Stimulated activated CD4-positive, alpha-beta T cell treated with anti-CD3 and anti-CD28 coated beads, Interleukin-4, amount 100 ng/mL, for 48 hours (primary cell): ENCODE measurements around the gene SPC24.
"Not testable (repeated sequence)": the region's sequence is repeated elsewhere in the genome, so short reads cannot be mapped to it uniquely, and the experiment has no call there.

ENCODE experiments used
- DNase-seq, 2 donors: peaks; one replicate each; pipeline ENCODE4 v3.0.0-alpha.2; 2020; ENCODE audit warnings: low read depth in 2 of 2

Gene SPC24

GRCh38 chr19:11164879-11165406 is 9.4 kb upstream of the SPC24 start:
- DNase-seq, result no peak

GRCh38 chr19:11164296-11164695 is 8.7 kb upstream of the SPC24 start:
- no peak for DNase-seq

GRCh38 chr19:11160440-11160768 is 4.8 kb upstream of the SPC24 start:
- not testable (repeated sequence) for DNase-seq

GRCh38 chr19:11159598-11160439 is 4.2 kb upstream of the SPC24 start:
- no peak for DNase-seq

GRCh38 chr19:11154683-11155047 is 917 bp downstream of the SPC24 start:
- no peak for DNase-seq

GRCh38 chr19:11152318-11153062 is 3.1 kb downstream of the SPC24 start:
- no peak for DNase-seq

GRCh38 chr19:11151181-11151580 is 4.4 kb downstream of the SPC24 start:
- no peak for DNase-seq

GRCh38 chr19:11148001-11148400 is 7.6 kb downstream of the SPC24 start:
- DNase-seq, result no peak

GRCh38 chr19:11145536-11145924 is 10.1 kb downstream of the SPC24 start:
- DNase-seq, result no peak

GRCh38 chr19:11142528-11143171 is 12.9 kb downstream of the SPC24 start:
- no peak for DNase-seq

GRCh38 chr19:11141937-11142527 is 13.6 kb downstream of the SPC24 start:
- no peak for DNase-seq

- DNase-seq, result no peak
Observed at GRCh38 chr19:11140896-11141295, 14.7 kb downstream of the SPC24 start.

- not testable (repeated sequence) for DNase-seq
Observed at GRCh38 chr19:11140023-11140538, 15.5 kb downstream of the SPC24 start.

- DNase-seq, result no peak
Observed at GRCh38 chr19:11138601-11139300, 16.8 kb downstream of the SPC24 start.

GRCh38 chr19:11137542-11138384 is 17.8 kb downstream of the SPC24 start:
- DNase-seq, result peak; percentile 27 to 51

GRCh38 chr19:11136400-11137101 is 19.0 kb downstream of the SPC24 start:
- DNase-seq, result no peak

GRCh38 chr19:11131471-11131870 is 24.1 kb downstream of the SPC24 start:
- no peak for DNase-seq

- DNase-seq, result peak; percentile 64 to 66
Observed at GRCh38 chr19:11130824-11131455, 24.6 kb downstream of the SPC24 start.

GRCh38 chr19:11127905-11128304 is 27.7 kb downstream of the SPC24 start:
- DNase-seq, result no peak
